DND-41 (cell line): ENCODE measurements around the gene ITGA8.

Experiments used
- EZH2 ChIP-seq: IDR thresholded peaks from 3 replicates; pipeline ENCODE4 v1.6.1; 2012; ENCODE audit warnings: borderline replicate concordance, low read depth, mild to moderate bottlenecking, moderate library complexity, low read length, inconsistent platforms; ENCODE audit not compliant: severe bottlenecking
- TF ChIP-seq, protein P1 (sequence below): IDR thresholded peaks from 2 replicates; pipeline ENCODE4 v1.5.1; 2012; ENCODE audit warnings: borderline replicate concordance, low read length, moderate library complexity, mild to moderate bottlenecking; ENCODE audit not compliant: poor library complexity, severe bottlenecking; ENCODE audit errors: extremely low read depth

DNA sequence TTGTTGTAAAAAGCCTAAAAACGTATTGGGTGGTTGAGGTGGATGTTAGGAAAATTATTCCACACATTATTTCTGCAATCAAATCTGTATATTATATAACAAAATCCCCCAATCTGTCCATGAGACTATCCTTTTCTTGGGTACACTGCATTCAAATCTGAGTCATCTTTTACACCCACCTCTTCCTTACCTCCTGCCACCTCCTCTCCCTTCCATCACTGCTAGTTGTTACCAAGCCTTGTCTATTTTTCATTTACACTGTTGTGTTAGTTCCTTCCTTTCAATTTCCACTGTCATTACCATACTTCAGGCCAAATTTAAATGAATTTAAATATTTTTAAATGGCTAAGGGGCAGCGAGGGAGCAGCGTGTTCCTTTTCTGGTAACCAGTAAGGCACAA, 83.3 kb downstream of the ITGA8 start:
- no peak for TF ChIP-seq EZH2
- TF ChIP-seq, protein P1, sequence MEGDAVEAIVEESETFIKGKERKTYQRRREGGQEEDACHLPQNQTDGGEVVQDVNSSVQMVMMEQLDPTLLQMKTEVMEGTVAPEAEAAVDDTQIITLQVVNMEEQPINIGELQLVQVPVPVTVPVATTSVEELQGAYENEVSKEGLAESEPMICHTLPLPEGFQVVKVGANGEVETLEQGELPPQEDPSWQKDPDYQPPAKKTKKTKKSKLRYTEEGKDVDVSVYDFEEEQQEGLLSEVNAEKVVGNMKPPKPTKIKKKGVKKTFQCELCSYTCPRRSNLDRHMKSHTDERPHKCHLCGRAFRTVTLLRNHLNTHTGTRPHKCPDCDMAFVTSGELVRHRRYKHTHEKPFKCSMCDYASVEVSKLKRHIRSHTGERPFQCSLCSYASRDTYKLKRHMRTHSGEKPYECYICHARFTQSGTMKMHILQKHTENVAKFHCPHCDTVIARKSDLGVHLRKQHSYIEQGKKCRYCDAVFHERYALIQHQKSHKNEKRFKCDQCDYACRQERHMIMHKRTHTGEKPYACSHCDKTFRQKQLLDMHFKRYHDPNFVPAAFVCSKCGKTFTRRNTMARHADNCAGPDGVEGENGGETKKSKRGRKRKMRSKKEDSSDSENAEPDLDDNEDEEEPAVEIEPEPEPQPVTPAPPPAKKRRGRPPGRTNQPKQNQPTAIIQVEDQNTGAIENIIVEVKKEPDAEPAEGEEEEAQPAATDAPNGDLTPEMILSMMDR, result no peak
